GM12878 (cell line): Measurements from ENCODE around the gene ZP4. TPM values are rescaled to one million over a fixed set of nuclear protein-coding genes. Genes with fewer than 3 reads are reported as not detected.
A peak's percentile ranks its signal among the peaks of the same experiment; 100 is the strongest.

ENCODE experiments used
- ATAC-seq: fragments of 200-7000 bp; cut with Tn5 transposase; 3 replicates; pipeline ENCODE4 v1.9.1; 2020; ENCODE audit warnings: mild to moderate bottlenecking, moderate library complexity
- BruUV-seq: library from RNA; stranded (reverse); fragments of 400-500 nt; replicated peaks from 2 replicates; lab custom pipeline; 2021; lab: Mats Ljungman, UMichigan
- CTCF ChIA-PET: fragments of 300-600 bp; sonication (Branson Sonifier 250); formaldehyde crosslinking; extraction: SDS; loops from one replicate; lab custom pipeline; 2021; ENCODE audit warnings: inconsistent platforms; lab: Yijun Ruan, JAX
- POLR2A ChIA-PET: fragments of 350-600 bp; formaldehyde crosslinking; extraction: SDS; loops from one replicate; lab custom pipeline; 2021; ENCODE audit warnings: inconsistent platforms; lab: Charles Lee
- RAD21 ChIA-PET: fragments of 300-600 bp; sonication (Branson Sonifier 250); formaldehyde crosslinking; loops from one replicate; lab custom pipeline; 2023; ENCODE audit warnings: antibody characterized with exemption; ENCODE audit not compliant: unreplicated experiment; lab: Charles Lee
- SMC1A ChIA-PET: fragments of 300-600 bp; sonication (Branson Sonifier 250); formaldehyde crosslinking; loops from one replicate; lab custom pipeline; 2023; ENCODE audit not compliant: unreplicated experiment, uncharacterized antibody; lab: Charles Lee
- DNase-seq: peaks from one replicate; pipeline ENCODE4 v3.0.0-alpha.2; 2011; ENCODE audit warnings: low read depth, low spot score
- FAIRE-seq: peaks from 3 replicates; lab custom pipeline; 2011; peaks lifted over from hg19 to GRCh38; lab: Jason Lieb, UNC
- H2AFZ ChIP-seq: 2 replicates; pipeline ENCODE4 v1.6.0; 2011; ENCODE audit warnings: low read depth, low read length, control low read depth; ENCODE audit not compliant: control insufficient read depth
- H3K27ac ChIP-seq: 2 replicates; pipeline ENCODE4 v1.5.1; 2011; ENCODE audit warnings: control low read depth; ENCODE audit not compliant: control insufficient read depth, insufficient read depth
- H3K27me3 ChIP-seq, 2 experiments: replicated peaks in 1 of 2; 2 replicates each; pipeline versions ENCODE4 v1.6.0 to v1.6.1; 2011; ENCODE audit warnings: low read length in 1 of 2; ENCODE audit not compliant: control insufficient read depth in 2 of 2, insufficient read depth in 2 of 2
- H3K36me3 ChIP-seq, 2 experiments: 2 replicates each; pipeline ENCODE4 v1.5.1; 2011; ENCODE audit warnings: low read length in 1 of 2; ENCODE audit not compliant: control insufficient read depth in 2 of 2, insufficient read depth in 2 of 2
- H3K4me1 ChIP-seq: 2 replicates; pipeline ENCODE4 v1.6.1; 2011; ENCODE audit warnings: mild to moderate bottlenecking, low read length, moderate library complexity, mixed read lengths; ENCODE audit not compliant: control insufficient read depth, insufficient read depth
- H3K4me2 ChIP-seq: 2 replicates; pipeline ENCODE4 v1.6.0; 2011; ENCODE audit warnings: control low read depth; ENCODE audit not compliant: control insufficient read depth, insufficient read depth
- H3K4me3 ChIP-seq: fragments of 200-600 bp; sonication (generic); 2 replicates; pipeline ENCODE4 v1.5.1; 2016
- H3K79me2 ChIP-seq: 2 replicates; pipeline ENCODE4 v1.6.0; 2011; ENCODE audit warnings: low read length; ENCODE audit not compliant: control insufficient read depth, insufficient read depth
- H3K9ac ChIP-seq: 2 replicates; pipeline ENCODE4 v1.8.0; 2011; ENCODE audit warnings: low read length, control low read depth, mixed read lengths; ENCODE audit not compliant: control insufficient read depth, insufficient read depth
- H3K9me3 ChIP-seq: replicated peaks from 3 replicates; pipeline ENCODE4 v1.5.1; 2011; ENCODE audit warnings: mild to moderate bottlenecking, low read length; ENCODE audit not compliant: control insufficient read depth, insufficient read depth
- H4K20me1 ChIP-seq: 2 replicates; pipeline ENCODE4 v1.6.0; 2011; ENCODE audit not compliant: control insufficient read depth, insufficient read depth
- CREM ChIP-seq: IDR thresholded peaks from 2 replicates; pipeline ENCODE4 v1.6.1; 2014; ENCODE audit warnings: antibody characterized with exemption, low read depth
- CTCF ChIP-seq, 3 experiments: IDR thresholded peaks in 2 of 3; conservative IDR thresholded peaks in 1 of 3; 2 replicates each; pipeline ENCODE4 v1.5.1; 2011; ENCODE audit warnings: low read depth in 3 of 3, low read length in 3 of 3, mild to moderate bottlenecking in 3 of 3, control low read depth in 2 of 3, moderate library complexity in 2 of 3, inconsistent platforms in 1 of 3, mixed read lengths in 1 of 3; ENCODE audit not compliant: control insufficient read depth in 2 of 3, insufficient read depth in 1 of 3; ENCODE audit errors: extremely low read depth in 1 of 3
- E2F8 ChIP-seq: fragments of 450-650 bp; IDR thresholded peaks from 2 replicates; pipeline ENCODE4 v1.6.1; 2018; ENCODE audit warnings: mild to moderate bottlenecking, low read depth, moderate library complexity; ENCODE audit not compliant: partially characterized antibody
- ETV6 ChIP-seq, 2 experiments: fragments of 450-650 bp in 1 of 2; IDR thresholded peaks in 1 of 2; conservative IDR thresholded peaks in 1 of 2; 2 replicates each; pipeline ENCODE4 v1.6.1; 2014; ENCODE audit warnings: antibody characterized with exemption in 1 of 2, borderline replicate concordance in 1 of 2, low read depth in 1 of 2, mild to moderate bottlenecking in 1 of 2, moderate library complexity in 1 of 2
- IKZF2 ChIP-seq, 2 experiments: fragments of 450-650 bp; IDR thresholded peaks; 2 replicates each; pipeline ENCODE4 v1.6.1; 2017; ENCODE audit warnings: mild to moderate bottlenecking in 2 of 2, moderate library complexity in 2 of 2
- SMC3 ChIP-seq: IDR thresholded peaks from 2 replicates; pipeline ENCODE4 v1.6.1; 2011; ENCODE audit warnings: low read length, improper control_type of control experiment, borderline replicate concordance
- WGBS: methylation state at CpG from one replicate; pipeline ENCODE4 v1.1.6; 2016; ENCODE audit warnings: low lambda C conversion rate; ENCODE audit not compliant: insufficient replicate concordance, insufficient coverage; ENCODE audit errors: missing lambda C conversion rate; 5-methylcytosine and 5-hydroxymethylcytosine counted together
- in situ Hi-C: fragments of 300-500 bp; cut with MboI; formaldehyde crosslinking; loops from 9 replicates; pipeline ENCODE4 v1.14.3; 2018; ENCODE audit warnings: mixed read lengths
- intact Hi-C: fragments of 100-400 bp; cut with micrococcal nuclease; formaldehyde crosslinking; loops from one replicate; pipeline ENCODE4 v1.14.2; 2022; ENCODE audit not compliant: unreplicated experiment
- polyA plus RNA-seq, 11 experiments: library from polyadenylated mRNA; depleted of rRNA in 4 of 11; unstranded in 6 of 11; stranded (reverse) in 5 of 11; fragments of >200 nt; fragmentation: Nextera tagmentation in 4 of 11; fragmentation: Illumina TruSeq in 1 of 11; extraction: Ambion mirVana in 4 of 11; extraction: Trizol in 1 of 11; gene quantifications; 1 replicate in 1 of 11; 2 replicates in 10 of 11; pipeline versions ENCODE4 v1.2.1 to v1.2.3, GENCODE V29; 2011 to 2016; ENCODE audit warnings: inconsistent platforms in 2 of 11, missing spikeins in 2 of 11, low read depth in 1 of 11
- total RNA-seq, 4 experiments: library from RNA; depleted of rRNA in 3 of 4; stranded (reverse); fragments of >200 nt in 3 of 4; fragmentation: Illumina TruSeq in 1 of 4; extraction: Trizol in 1 of 4; gene quantifications; 2 replicates each; pipeline versions ENCODE4 v1.2.1 to v1.2.3, GENCODE V29; 2013 to 2021

ZP4 gene
- total and polyA plus RNA-seq, 10 of the 15 experiments (the other 5 are each of a cell fraction or from before 2014, with no cell fraction given): 0.23 TPM; not detected in 9

GRCh38 chr1:237901299-237901934 lies 10.7 kb upstream of the ZP4 start:
- WGBS: 38% methylated on average over 5 of the region's 5 CpGs
- no peaks in the 10 kb centered on the region for H3K79me2 ChIP-seq
- ChIA-PET POLR2A (no interaction called here), CTCF (interaction anchor here (0.5 to 1.8 kb wide), 7 partner anchors 13 to 358 kb away, joined by 3 to 7 read pairs (median 3); no protein-coding TSS in a partner anchor), SMC1A (interaction anchor here (1.2 kb wide), 1 partner anchor 289 kb away, joined by 3 read pairs; no protein-coding TSS in a partner anchor), RAD21 (interaction anchor here (1.0 kb wide), 1 partner anchor 38 kb away, joined by 3 read pairs; no protein-coding TSS in a partner anchor)
- H3K9me3 ChIP-seq: no peaks in the 10 kb centered on the region
- H3K4me2 ChIP-seq: no peak overlapping the region
- H3K36me3 ChIP-seq: no peaks in the 10 kb centered on the region
- H4K20me1 ChIP-seq: no peaks in the 10 kb centered on the region
- FAIRE-seq: no peak
- H3K27ac ChIP-seq: no peak overlapping the region
- in situ Hi-C loops (no loop called here), intact Hi-C loops (no loop called here)
- no peak overlapping the region for H3K9ac ChIP-seq
- TF ChIP-seq CREM: no peak
- TF ChIP-seq ETV6 (conservative IDR thresholded peaks at IDR 0.05 in 1 of 2, IDR thresholded peaks at IDR 0.05 in 1 of 2; ENCODE audit: borderline replicate concordance in 1 of 2, low read depth in 1 of 2): no peak
- TF ChIP-seq IKZF2 (IDR thresholded peaks at IDR 0.05): no peak
- TF ChIP-seq SMC3: peak; percentile 10; the same call in 1 of the 2 replicates
- no peak for TF ChIP-seq E2F8
- TF ChIP-seq CTCF (IDR thresholded peaks at IDR 0.05 in 2 of 3, conservative IDR thresholded peaks at IDR 0.05 in 1 of 3; ENCODE audit: control insufficient read depth in 2 of 3, extremely low read depth in 1 of 3, insufficient read depth in 1 of 3, low read depth in 3 of 3, low read length in 3 of 3): peak; percentile 30 to 54 (median 43); a peak in 4 of 6 replicates
- ATAC-seq: peak; percentile 98
- no peak overlapping the region for H3K4me3 ChIP-seq
- H3K4me1 ChIP-seq: no peaks in the 10 kb centered on the region
- H3K27me3 ChIP-seq: no peaks in the 10 kb centered on the region
- no peak for DNase-seq
- no TSS peak for BruUV-seq
- no peak overlapping the region for H2AFZ ChIP-seq
